Adrenal gland (tissue), 12 donors: Measurements from ENCODE around the gene WNT7B. TPM values are rescaled to one million over a fixed set of nuclear protein-coding genes. Genes with fewer than 3 reads are reported as not detected.

Source experiments
- DNase-seq, 7 donors: peaks; one replicate each; pipeline ENCODE4 v3.0.0-alpha.2; 2019 to 2020
- H3K27ac ChIP-seq, 5 donors: fragments of 200-600 bp; sonication (generic) in 4 of 5; 1 replicate in 3 of 5; 2 replicates in 2 of 5; pipeline versions ENCODE4 v1.5.1 to v1.8.0; 2016 to 2020; ENCODE audit warnings: mild to moderate bottlenecking in 1 of 5
- H3K27me3 ChIP-seq: fragments of 200-600 bp; 2 replicates; pipeline ENCODE4 v1.8.0; 2021
- H3K36me3 ChIP-seq, 2 donors: fragments of 200-600 bp; replicated peaks in 1 of 2; 1 replicate in 1 of 2; 2 replicates in 1 of 2; pipeline versions ENCODE4 v1.5.1 to v1.8.0; 2018 to 2022
- H3K4me1 ChIP-seq, 2 donors: fragments of 200-600 bp; replicated peaks in 1 of 2; 1 replicate in 1 of 2; 2 replicates in 1 of 2; pipeline versions ENCODE4 v1.5.1 to v1.8.0; 2018 to 2021
- H3K4me3 ChIP-seq, 4 donors: fragments of 200-600 bp; sonication (generic) in 3 of 4; one replicate each; pipeline ENCODE4 v1.5.1; 2016 to 2018
- H3K9me3 ChIP-seq, 3 donors: fragments of 200-600 bp; sonication (generic) in 1 of 3; replicated peaks in 1 of 3; 1 replicate in 2 of 3; 2 replicates in 1 of 3; pipeline versions ENCODE4 v1.5.1 to v1.8.0; 2016 to 2021
- POLR2A ChIP-seq, 2 donors: fragments of 450-650 bp; IDR thresholded peaks; one replicate each; pipeline ENCODE4 v1.6.1; 2017; ENCODE audit warnings: antibody characterized with exemption in 2 of 2, mild to moderate bottlenecking in 2 of 2, moderate library complexity in 1 of 2
- WGBS, 4 donors: extraction: QIAGEN DNeasy Blood & Tissue Kit in 2 of 4; methylation state at CpG; one replicate each; pipeline versions ENCODE4 v1.1.5 to v1.1.7; 2013 to 2017; 5-methylcytosine and 5-hydroxymethylcytosine counted together
- intact Hi-C, 2 donors: fragments of 100-400 bp; cut with DNase I; formaldehyde crosslinking; loops; one replicate each; pipeline versions ENCODE4 v1.14.1 to v1.15.0; 2022 to 2023
- polyA plus RNA-seq, 3 donors: library from polyadenylated mRNA; stranded (reverse); fragments of 200-250 nt in 2 of 3; fragments of 350-450 nt in 1 of 3; fragmentation: Illumina TruSeq in 1 of 3; extraction: RNeasy Lipid Tissue Mini Kit (QIAGEN cat#74804) in 1 of 3; gene quantifications; one replicate each; pipeline ENCODE4 v1.2.3, GENCODE V29; 2013 to 2014
- total RNA-seq, 9 donors: library from RNA; depleted of rRNA in 4 of 9; stranded (reverse); fragments of >200 nt in 4 of 9; fragments of 120-200 nt in 1 of 9; fragmentation: NEBNext Ultra II Directional in 1 of 9; extraction: Animal tissue kit (Norgen Biotek cat#: 25700) in 1 of 9; gene quantifications; one replicate each; pipeline versions ENCODE4 v1.1.0 to v1.2.4, GENCODE V29; 2013 to 2023
- TF ChIP-seq, protein P1 (sequence below), 6 experiments: fragments of 450-650 bp in 4 of 6; fragments of 200-600 bp in 2 of 6; sonication (generic) in 1 of 6; IDR thresholded peaks; 1 replicate in 5 of 6; 2 replicates in 1 of 6; pipeline versions ENCODE4 v1.5.1 to v1.8.0; 2016 to 2021; ENCODE audit warnings: antibody characterized with exemption in 6 of 6, mild to moderate bottlenecking in 2 of 6, moderate library complexity in 1 of 6
- donor health status: healthy with polysubstance abuse.
- donor health status: Bipolar disorder and iron deficiency.
- donor health status: DM: yes; HTN: yes; CAD: no.
- donor health status: DM: no; HTN: no; CAD: no.
- donor health status: DM: no; HTN: no; CAD: no.
- donor health status: DM: yes; HTN: yes; CAD: no.

WNT7B gene
- total and polyA plus RNA-seq, 12 donors = 0.07 to 0.24 (median 0.15) TPM; not detected in 8

GRCh38 chr22:45984316-45984916 lies 7.5 kb upstream of the WNT7B start:
- 76 to 80% (median 78%) methylated on average over 1 of the region's 1 CpG for WGBS, 4 donors
- H3K9me3 ChIP-seq = no peaks in the 10 kb centered on the region
- intact Hi-C loops = loop anchor here in 1 of 2 donors (10.0 kb wide), 1 partner anchor 550 kb away; the partner anchor contains the start of gene CELSR1
- no peaks in the 10 kb centered on the region for H3K36me3 ChIP-seq
- H3K4me1 ChIP-seq = no peaks in the 10 kb centered on the region
- no peak for DNase-seq
- H3K27me3 ChIP-seq = no peaks in the 10 kb centered on the region
- no peak overlapping the region for H3K27ac ChIP-seq
- H3K4me3 ChIP-seq = no peak overlapping the region
- TF ChIP-seq, protein P1, sequence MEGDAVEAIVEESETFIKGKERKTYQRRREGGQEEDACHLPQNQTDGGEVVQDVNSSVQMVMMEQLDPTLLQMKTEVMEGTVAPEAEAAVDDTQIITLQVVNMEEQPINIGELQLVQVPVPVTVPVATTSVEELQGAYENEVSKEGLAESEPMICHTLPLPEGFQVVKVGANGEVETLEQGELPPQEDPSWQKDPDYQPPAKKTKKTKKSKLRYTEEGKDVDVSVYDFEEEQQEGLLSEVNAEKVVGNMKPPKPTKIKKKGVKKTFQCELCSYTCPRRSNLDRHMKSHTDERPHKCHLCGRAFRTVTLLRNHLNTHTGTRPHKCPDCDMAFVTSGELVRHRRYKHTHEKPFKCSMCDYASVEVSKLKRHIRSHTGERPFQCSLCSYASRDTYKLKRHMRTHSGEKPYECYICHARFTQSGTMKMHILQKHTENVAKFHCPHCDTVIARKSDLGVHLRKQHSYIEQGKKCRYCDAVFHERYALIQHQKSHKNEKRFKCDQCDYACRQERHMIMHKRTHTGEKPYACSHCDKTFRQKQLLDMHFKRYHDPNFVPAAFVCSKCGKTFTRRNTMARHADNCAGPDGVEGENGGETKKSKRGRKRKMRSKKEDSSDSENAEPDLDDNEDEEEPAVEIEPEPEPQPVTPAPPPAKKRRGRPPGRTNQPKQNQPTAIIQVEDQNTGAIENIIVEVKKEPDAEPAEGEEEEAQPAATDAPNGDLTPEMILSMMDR (IDR thresholded peaks at IDR 0.05) = no peak
- no peak for TF ChIP-seq POLR2A (IDR thresholded peaks at IDR 0.05)

DNA sequence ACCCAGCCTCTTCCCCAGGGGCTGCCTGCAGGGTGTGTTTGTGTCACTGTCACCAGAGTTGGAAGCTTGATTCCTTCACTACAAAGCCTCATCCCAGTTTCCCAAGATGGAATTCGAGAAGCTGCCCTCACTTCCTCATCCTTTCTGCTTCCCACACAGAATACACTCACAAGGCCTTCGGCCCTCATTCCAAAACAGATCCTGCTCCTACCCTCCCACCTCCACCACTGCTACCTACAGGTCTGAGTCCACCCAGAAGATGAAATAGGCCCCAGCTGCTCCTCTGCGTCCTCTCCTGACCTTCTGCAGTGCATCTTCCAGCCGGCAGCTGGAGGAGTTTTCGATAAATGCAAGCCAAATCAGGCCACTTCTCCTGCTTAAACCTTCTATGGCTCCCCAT lies 6.8 kb upstream of the WNT7B start:
- no peak overlapping the region for H3K27ac ChIP-seq
- H3K9me3 ChIP-seq = no peaks in the 10 kb centered on the region
- no peak overlapping the region for H3K4me3 ChIP-seq
- peaks cover 0 to 2% of the 10 kb centered on the region in 2 donors for H3K4me1 ChIP-seq
- 72 to 90% (median 83%) methylated on average over 5 of the region's 5 CpGs for WGBS, 4 donors
- H3K36me3 ChIP-seq = no peaks in the 10 kb centered on the region
- intact Hi-C loops = loop anchor here in 1 of 2 donors (10.0 kb wide), 1 partner anchor 551 kb away; the partner anchor contains the start of gene CELSR1
- DNase-seq = no peak
- no peak for TF ChIP-seq POLR2A (IDR thresholded peaks at IDR 0.05)
- TF ChIP-seq, protein P1 (IDR thresholded peaks at IDR 0.05) = no peak
- no peaks in the 10 kb centered on the region for H3K27me3 ChIP-seq

DNA sequence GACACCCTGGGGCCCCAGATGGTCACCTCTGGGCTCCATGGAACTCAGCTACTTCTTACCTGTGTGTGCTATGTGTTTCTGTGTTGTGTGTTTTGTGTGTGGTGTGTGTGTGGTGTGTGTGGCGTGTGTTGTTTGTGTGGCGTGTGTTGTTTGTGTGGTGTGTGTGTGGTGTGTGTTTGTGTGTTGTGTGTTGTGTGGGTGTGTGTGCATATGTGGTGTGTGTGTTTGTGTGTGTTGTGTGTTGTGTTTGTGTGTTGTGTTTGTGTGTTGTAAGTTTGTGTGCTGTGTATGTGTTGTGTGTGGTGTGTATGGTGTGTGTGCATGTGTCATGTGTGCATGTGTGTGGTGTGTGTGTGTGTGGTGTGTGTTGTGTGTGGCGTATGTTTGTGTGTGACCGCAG lies 3.8 kb upstream of the WNT7B start:
- 91 to 93% (median 93%) methylated on average over 4 of the region's 4 CpGs for WGBS, 4 donors
- H3K36me3 ChIP-seq = no peaks in the 10 kb centered on the region
- intact Hi-C loops = loop anchor here in 1 of 2 donors (10.0 kb wide), 1 partner anchor 554 kb away; the partner anchor contains the start of gene CELSR1

DNA sequence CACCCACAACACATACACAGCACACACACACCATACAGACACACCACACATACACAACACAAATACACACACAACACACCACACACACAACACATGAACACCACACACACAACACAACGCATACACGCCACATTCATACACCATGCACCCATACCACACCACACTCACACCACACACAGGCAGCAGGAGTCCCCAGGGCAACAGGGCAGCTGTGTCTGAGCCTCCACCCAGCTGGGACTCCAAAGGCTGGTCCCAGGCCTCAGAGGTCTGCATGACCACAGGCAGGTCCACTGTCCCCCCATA lies 3.3 kb upstream of the WNT7B start:
- H3K27me3 ChIP-seq = peaks cover 27% of the 10 kb centered on the region
- TF ChIP-seq POLR2A (IDR thresholded peaks at IDR 0.05) = no peak
- TF ChIP-seq, protein P1 (IDR thresholded peaks at IDR 0.05) = no peak
- no peak for DNase-seq
- H3K4me1 ChIP-seq = peaks cover 0 to 12% of the 10 kb centered on the region in 2 donors
- no peaks in the 10 kb centered on the region for H3K36me3 ChIP-seq
- WGBS, 4 donors = 91 to 100% (median 97%) methylated on average over 2 of the region's 2 CpGs
- no peak overlapping the region for H3K27ac ChIP-seq
- no peak overlapping the region for H3K4me3 ChIP-seq
- intact Hi-C loops = loop anchor here in 1 of 2 donors (10.0 kb wide), 1 partner anchor 555 kb away; the partner anchor contains the start of gene CELSR1
- no peaks in the 10 kb centered on the region for H3K9me3 ChIP-seq

More for the DNA sequence above, 3.8 kb upstream of the WNT7B start:
- Histone ChIP-seq H3K4me3 (no peak overlapping the region), H3K27ac (no peak overlapping the region), H3K9me3 (no peaks in the 10 kb centered on the region), H3K27me3 (peaks cover 22% of the 10 kb centered on the region), H3K4me1 (peaks cover 0 to 9% of the 10 kb centered on the region in 2 donors)
- no peak for DNase-seq
- TF ChIP-seq, protein P1 (IDR thresholded peaks at IDR 0.05) = no peak
- no peak for TF ChIP-seq POLR2A (IDR thresholded peaks at IDR 0.05)
